ENCODE results near the gene GRIK3.

GRIK3 gene

GRCh38 chr1:36786425-36786824 lies 247.9 kb downstream of the GRIK3 start:
- Histone ChIP-seq H2AK5ac (ENCODE audit: low read length) (no peak overlapping the region), H2BK12ac (ENCODE audit: low read length) (no peak overlapping the region), H3K4ac (ENCODE audit: low read depth, low read length) (no peak overlapping the region), H3K27ac (ENCODE audit: low read depth, low read length) (no peak overlapping the region), H3K23ac (ENCODE audit: low read length) (no peak overlapping the region), H3K36me3 (ENCODE audit: control insufficient read depth in 1 of 2, insufficient read depth in 2 of 2, low read length in 2 of 2) (no peaks in the 10 kb centered on the region), H3K14ac (ENCODE audit: low read length) (no peak overlapping the region), H2AFZ (ENCODE audit: insufficient read depth, low read length, poor library complexity) (no peak overlapping the region), H3K9ac (ENCODE audit: low read length) (no peak overlapping the region), H4K8ac (ENCODE audit: low read depth, low read length) (no peak overlapping the region), H4K91ac (ENCODE audit: low read depth, low read length) (no peak overlapping the region), H3K79me2 (ENCODE audit: control insufficient read depth, insufficient read depth, low read length, poor library complexity) (no peaks in the 10 kb centered on the region), H3K4me2 (ENCODE audit: low read length) (no peak overlapping the region), H3K18ac (ENCODE audit: low read length) (no peak overlapping the region), H2BK5ac (ENCODE audit: low read depth, low read length, poor library complexity) (no peak overlapping the region), H2BK120ac (ENCODE audit: insufficient read depth, low read length, poor library complexity) (no peak overlapping the region), H3K9me3 (ENCODE audit: insufficient read depth, low read depth, low read length) (no peaks in the 10 kb centered on the region), H4K12ac (ENCODE audit: low read depth, low read length) (no peak overlapping the region), H3K4me3 (ENCODE audit: low read depth, low read length) (no peak overlapping the region), H3K79me1 (ENCODE audit: low read length) (no peaks in the 10 kb centered on the region), H3K27me3 (ENCODE audit: insufficient read depth, low read length) (no peaks in the 10 kb centered on the region), H3K4me1 (ENCODE audit: control insufficient read depth in 1 of 2, insufficient read depth in 2 of 2, low read length in 2 of 2) (no peaks in the 10 kb centered on the region)
- DNase-seq: no peak
- no CpG with 5 or more reads among the region's 5 CpGs for WGBS (ENCODE audit: extremely low coverage, insufficient coverage, insufficient read length)

- Histone ChIP-seq H3K27ac (ENCODE audit: low read depth, low read length) (no peak overlapping the region), H3K36me3 (ENCODE audit: control insufficient read depth in 1 of 2, insufficient read depth in 2 of 2, low read length in 2 of 2) (no peaks in the 10 kb centered on the region), H3K4me3 (ENCODE audit: low read depth, low read length) (no peak overlapping the region), H2BK5ac (ENCODE audit: low read depth, low read length, poor library complexity) (no peak overlapping the region), H3K79me1 (ENCODE audit: low read length) (no peaks in the 10 kb centered on the region), H4K12ac (ENCODE audit: low read depth, low read length) (no peak overlapping the region), H3K79me2 (ENCODE audit: control insufficient read depth, insufficient read depth, low read length, poor library complexity) (no peaks in the 10 kb centered on the region), H3K23ac (ENCODE audit: low read length) (no peak overlapping the region), H4K91ac (ENCODE audit: low read depth, low read length) (no peak overlapping the region), H3K9me3 (ENCODE audit: insufficient read depth, low read depth, low read length) (no peaks in the 10 kb centered on the region), H3K9ac (ENCODE audit: low read length) (no peak overlapping the region), H4K8ac (ENCODE audit: low read depth, low read length) (no peak overlapping the region), H3K18ac (ENCODE audit: low read length) (no peak overlapping the region), H2AFZ (ENCODE audit: insufficient read depth, low read length, poor library complexity) (no peak overlapping the region), H3K4me2 (ENCODE audit: low read length) (no peak overlapping the region), H3K27me3 (ENCODE audit: insufficient read depth, low read length) (no peaks in the 10 kb centered on the region), H2BK120ac (ENCODE audit: insufficient read depth, low read length, poor library complexity) (no peak overlapping the region), H3K4me1 (ENCODE audit: control insufficient read depth in 1 of 2, insufficient read depth in 2 of 2, low read length in 2 of 2) (no peaks in the 10 kb centered on the region), H3K14ac (ENCODE audit: low read length) (no peak overlapping the region), H2BK12ac (ENCODE audit: low read length) (no peak overlapping the region), H2AK5ac (ENCODE audit: low read length) (no peak overlapping the region), H3K4ac (ENCODE audit: low read depth, low read length) (no peak overlapping the region)
- no CpG with 5 or more reads among the region's 9 CpGs for WGBS (ENCODE audit: extremely low coverage, insufficient coverage, insufficient read length)
- no peak for DNase-seq
These were observed 250.0 kb downstream of the GRIK3 start for GRCh38 chr1:36784147-36784859.

- no peaks in the 10 kb centered on the region for H3K36me3 ChIP-seq (ENCODE audit: control insufficient read depth in 1 of 2, insufficient read depth in 2 of 2, low read length in 2 of 2)
- H4K12ac ChIP-seq (ENCODE audit: low read depth, low read length): no peak overlapping the region
- H3K4ac ChIP-seq (ENCODE audit: low read depth, low read length): no peak overlapping the region
- H3K79me1 ChIP-seq (ENCODE audit: low read length): no peaks in the 10 kb centered on the region
- H3K9ac ChIP-seq (ENCODE audit: low read length): no peak overlapping the region
- H3K9me3 ChIP-seq (ENCODE audit: insufficient read depth, low read depth, low read length): no peaks in the 10 kb centered on the region
- no CpG with 5 or more reads among the region's 3 CpGs for WGBS (ENCODE audit: extremely low coverage, insufficient coverage, insufficient read length)
- no peak overlapping the region for H2BK120ac ChIP-seq (ENCODE audit: insufficient read depth, low read length, poor library complexity)
- DNase-seq: no peak
- H2AFZ ChIP-seq (ENCODE audit: insufficient read depth, low read length, poor library complexity): no peak overlapping the region
- H3K4me1 ChIP-seq (ENCODE audit: control insufficient read depth in 1 of 2, insufficient read depth in 2 of 2, low read length in 2 of 2): no peaks in the 10 kb centered on the region
- H3K4me3 ChIP-seq (ENCODE audit: low read depth, low read length): no peak overlapping the region
- no peak overlapping the region for H2BK12ac ChIP-seq (ENCODE audit: low read length)
- no peak overlapping the region for H2AK5ac ChIP-seq (ENCODE audit: low read length)
- H3K4me2 ChIP-seq (ENCODE audit: low read length): no peak overlapping the region
- H3K23ac ChIP-seq (ENCODE audit: low read length): no peak overlapping the region
- H4K91ac ChIP-seq (ENCODE audit: low read depth, low read length): no peak overlapping the region
- no peak overlapping the region for H4K8ac ChIP-seq (ENCODE audit: low read depth, low read length)
- no peaks in the 10 kb centered on the region for H3K27me3 ChIP-seq (ENCODE audit: insufficient read depth, low read length)
- no peak overlapping the region for H3K27ac ChIP-seq (ENCODE audit: low read depth, low read length)
- H3K18ac ChIP-seq (ENCODE audit: low read length): no peak overlapping the region
- no peaks in the 10 kb centered on the region for H3K79me2 ChIP-seq (ENCODE audit: control insufficient read depth, insufficient read depth, low read length, poor library complexity)
- no peak overlapping the region for H2BK5ac ChIP-seq (ENCODE audit: low read depth, low read length, poor library complexity)
- H3K14ac ChIP-seq (ENCODE audit: low read length): no peak overlapping the region
These were observed 250.8 kb downstream of the GRIK3 start for GRCh38 chr1:36783475-36783874.

- no peak overlapping the region for H3K14ac ChIP-seq (ENCODE audit: low read length)
- H2AK5ac ChIP-seq (ENCODE audit: low read length): no peak overlapping the region
- H3K36me3 ChIP-seq (ENCODE audit: control insufficient read depth in 1 of 2, insufficient read depth in 2 of 2, low read length in 2 of 2): no peaks in the 10 kb centered on the region
- no peaks in the 10 kb centered on the region for H3K9me3 ChIP-seq (ENCODE audit: insufficient read depth, low read depth, low read length)
- no peak overlapping the region for H4K12ac ChIP-seq (ENCODE audit: low read depth, low read length)
- H2BK12ac ChIP-seq (ENCODE audit: low read length): no peak overlapping the region
- DNase-seq: no peak
- WGBS (ENCODE audit: extremely low coverage, insufficient coverage, insufficient read length): no CpG with 5 or more reads among the region's 2 CpGs
- no peak overlapping the region for H3K4ac ChIP-seq (ENCODE audit: low read depth, low read length)
- no peak overlapping the region for H2BK120ac ChIP-seq (ENCODE audit: insufficient read depth, low read length, poor library complexity)
- H3K9ac ChIP-seq (ENCODE audit: low read length): no peak overlapping the region
- no peaks in the 10 kb centered on the region for H3K27me3 ChIP-seq (ENCODE audit: insufficient read depth, low read length)
- no peaks in the 10 kb centered on the region for H3K4me1 ChIP-seq (ENCODE audit: control insufficient read depth in 1 of 2, insufficient read depth in 2 of 2, low read length in 2 of 2)
- H2AFZ ChIP-seq (ENCODE audit: insufficient read depth, low read length, poor library complexity): no peak overlapping the region
- H2BK5ac ChIP-seq (ENCODE audit: low read depth, low read length, poor library complexity): no peak overlapping the region
- no peak overlapping the region for H4K8ac ChIP-seq (ENCODE audit: low read depth, low read length)
- H3K4me2 ChIP-seq (ENCODE audit: low read length): no peak overlapping the region
- H3K79me2 ChIP-seq (ENCODE audit: control insufficient read depth, insufficient read depth, low read length, poor library complexity): no peaks in the 10 kb centered on the region
- H3K4me3 ChIP-seq (ENCODE audit: low read depth, low read length): no peak overlapping the region
- no peak overlapping the region for H3K23ac ChIP-seq (ENCODE audit: low read length)
- no peak overlapping the region for H3K18ac ChIP-seq (ENCODE audit: low read length)
- no peak overlapping the region for H3K27ac ChIP-seq (ENCODE audit: low read depth, low read length)
- no peaks in the 10 kb centered on the region for H3K79me1 ChIP-seq (ENCODE audit: low read length)
- H4K91ac ChIP-seq (ENCODE audit: low read depth, low read length): no peak overlapping the region
These were observed 251.5 kb downstream of the GRIK3 start for GRCh38 chr1:36782785-36783184.
